ENCODE results near the gene PODNL1. TPM values are rescaled to one million over a fixed set of nuclear protein-coding genes. Genes with fewer than 3 reads are reported as not detected.
"Not testable (repeated sequence)": the region's sequence is repeated elsewhere in the genome, so short reads cannot be mapped to it uniquely, and the experiment has no call there.

PODNL1 gene
- total RNA-seq, 1 donor from 2014 or later: not detected

GRCh38 chr19:13972368-13973155, 34.3 kb upstream of the PODNL1 start:
- Mint-ChIP-seq H3K36me3 (ENCODE audit: insufficient read depth) (peaks cover 15% of the 10 kb centered on the region), H3K9me3 (ENCODE audit: low read depth) (no peaks in the 10 kb centered on the region), H3K27ac (no peak overlapping the region), H3K4me3 (ENCODE audit: low read depth) (no peak overlapping the region), H3K4me1 (ENCODE audit: low read depth) (peaks cover 2% of the 10 kb centered on the region), H3K27me3 (no peaks in the 10 kb centered on the region)
- TF ChIP-seq CTCF (IDR thresholded peaks at IDR 0.05; ENCODE audit: unreplicated experiment): no peak
- DNase-seq (ENCODE audit: low spot score, unreplicated experiment): no peak

DNA sequence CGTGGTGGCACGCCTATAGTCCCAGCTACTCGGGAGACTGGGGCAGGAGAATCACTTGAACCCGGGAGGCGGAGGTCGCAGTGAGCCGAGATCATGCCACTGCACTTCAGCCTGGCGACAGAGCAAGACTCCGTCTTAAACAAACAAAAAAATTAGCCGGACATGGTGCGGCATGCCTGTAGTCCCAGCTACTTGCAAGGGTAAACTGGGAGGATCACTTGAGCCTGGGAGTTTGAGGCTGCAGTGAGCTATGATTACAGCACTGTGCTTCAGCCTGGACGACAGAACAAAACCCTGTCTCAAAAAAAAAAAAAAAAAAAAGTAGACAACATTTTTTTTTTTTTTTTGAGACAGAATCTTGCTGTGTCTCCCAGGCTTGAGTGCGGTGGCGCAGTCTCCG, 33.7 kb upstream of the PODNL1 start:
- H3K27ac Mint-ChIP-seq; H3K4me1 Mint-ChIP-seq (ENCODE audit: low read depth); H3K9me3 Mint-ChIP-seq (ENCODE audit: low read depth); H3K27me3 Mint-ChIP-seq; DNase-seq (ENCODE audit: low spot score, unreplicated experiment); H3K4me3 Mint-ChIP-seq (ENCODE audit: low read depth): not testable (repeated sequence)
- H3K36me3 Mint-ChIP-seq (ENCODE audit: insufficient read depth): peaks cover 15% of the 10 kb centered on the region

DNA sequence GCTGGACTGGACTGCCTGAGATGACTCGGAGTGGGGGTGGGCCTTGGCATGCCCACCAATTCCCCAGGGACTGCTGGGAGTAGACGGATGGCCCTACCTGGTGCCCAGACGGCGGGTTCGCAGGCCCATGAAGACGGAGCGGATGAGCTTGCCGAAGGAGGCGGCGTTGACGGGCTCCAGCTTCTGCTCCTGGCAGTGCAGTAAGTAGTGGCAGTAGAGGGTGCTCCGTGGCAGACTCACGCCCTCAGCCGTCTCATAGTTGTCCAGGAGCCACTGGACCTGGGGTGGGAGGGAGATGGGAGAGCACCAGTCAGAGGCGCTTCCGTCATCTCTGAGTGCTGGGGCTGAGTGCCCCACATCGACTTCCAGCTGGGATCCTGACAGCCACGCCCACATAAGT, 31.7 kb upstream of the PODNL1 start:
- Mint-ChIP-seq H3K9me3 (ENCODE audit: low read depth) (no peaks in the 10 kb centered on the region), H3K4me3 (ENCODE audit: low read depth) (no peak overlapping the region), H3K27ac (no peak overlapping the region), H3K4me1 (ENCODE audit: low read depth) (peaks cover 2% of the 10 kb centered on the region), H3K27me3 (peaks cover under 1% of the 10 kb centered on the region), H3K36me3 (ENCODE audit: insufficient read depth) (peaks cover 16% of the 10 kb centered on the region)
- DNase-seq (ENCODE audit: low spot score, unreplicated experiment): no peak
- no peak for TF ChIP-seq CTCF (IDR thresholded peaks at IDR 0.05; ENCODE audit: unreplicated experiment)

DNA sequence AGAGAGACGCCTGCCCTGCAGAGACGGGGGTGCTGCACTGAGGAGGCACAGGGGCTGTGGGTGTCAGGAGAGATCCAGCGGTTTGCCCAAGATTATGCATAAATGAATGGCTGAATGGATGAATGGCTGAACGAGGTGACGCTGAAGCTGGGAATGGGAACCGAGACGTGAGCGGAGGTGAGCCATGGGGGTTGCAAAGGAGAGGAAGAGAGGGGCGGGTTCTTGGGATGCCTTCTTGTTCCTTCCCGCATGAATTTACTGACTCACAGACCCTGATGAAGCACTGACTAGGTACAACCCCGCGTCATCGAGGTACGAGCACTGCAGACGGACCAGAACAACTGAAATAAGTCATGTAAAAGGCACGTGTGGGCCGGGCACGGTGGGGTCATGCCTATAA, 30.8 kb upstream of the PODNL1 start:
- no peaks in the 10 kb centered on the region for H3K4me1 Mint-ChIP-seq (ENCODE audit: low read depth)
- TF ChIP-seq CTCF (IDR thresholded peaks at IDR 0.05; ENCODE audit: unreplicated experiment): no peak
- no peak overlapping the region for H3K27ac Mint-ChIP-seq
- H3K9me3 Mint-ChIP-seq (ENCODE audit: low read depth): no peaks in the 10 kb centered on the region
- H3K4me3 Mint-ChIP-seq (ENCODE audit: low read depth): no peak overlapping the region
- H3K36me3 Mint-ChIP-seq (ENCODE audit: insufficient read depth): peaks cover 18% of the 10 kb centered on the region
- peaks cover 3% of the 10 kb centered on the region for H3K27me3 Mint-ChIP-seq
- DNase-seq (ENCODE audit: low spot score, unreplicated experiment): no peak

DNA sequence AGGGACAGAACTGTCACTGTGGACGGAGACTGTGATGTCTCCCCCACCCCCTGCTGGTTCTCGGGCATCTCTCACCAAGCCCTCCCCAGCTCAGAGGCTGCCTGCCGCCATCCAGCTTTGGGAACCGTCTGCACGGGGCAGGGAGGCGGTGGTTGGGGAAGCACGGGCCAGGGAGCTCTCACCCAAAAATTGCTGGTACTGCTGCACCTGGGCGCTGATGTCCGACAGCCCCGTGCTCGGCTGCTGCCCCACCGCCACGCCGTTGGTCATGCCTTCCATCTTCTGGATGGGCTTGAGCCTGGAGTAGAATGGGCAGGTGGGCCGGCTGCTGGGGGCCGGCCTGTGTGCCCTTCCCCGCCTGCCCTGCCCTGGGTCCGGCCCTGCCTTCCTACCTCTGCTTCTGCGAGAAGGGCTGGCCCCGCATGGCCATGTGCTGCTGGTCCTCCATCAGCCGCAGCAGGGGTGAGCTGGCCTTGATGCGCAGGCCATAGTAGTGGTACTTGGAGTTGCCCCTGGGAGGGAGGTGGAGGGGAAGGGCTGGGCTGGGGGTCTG, 30.2 kb upstream of the PODNL1 start:
- H3K27me3 Mint-ChIP-seq: peaks cover 3% of the 10 kb centered on the region
- H3K4me3 Mint-ChIP-seq (ENCODE audit: low read depth): no peak overlapping the region
- no peak for TF ChIP-seq CTCF (IDR thresholded peaks at IDR 0.05; ENCODE audit: unreplicated experiment)
- H3K36me3 Mint-ChIP-seq (ENCODE audit: insufficient read depth): peaks cover 18% of the 10 kb centered on the region
- H3K27ac Mint-ChIP-seq: no peak overlapping the region
- H3K9me3 Mint-ChIP-seq (ENCODE audit: low read depth): no peaks in the 10 kb centered on the region
- no peaks in the 10 kb centered on the region for H3K4me1 Mint-ChIP-seq (ENCODE audit: low read depth)
- DNase-seq (ENCODE audit: low spot score, unreplicated experiment): no peak

DNA sequence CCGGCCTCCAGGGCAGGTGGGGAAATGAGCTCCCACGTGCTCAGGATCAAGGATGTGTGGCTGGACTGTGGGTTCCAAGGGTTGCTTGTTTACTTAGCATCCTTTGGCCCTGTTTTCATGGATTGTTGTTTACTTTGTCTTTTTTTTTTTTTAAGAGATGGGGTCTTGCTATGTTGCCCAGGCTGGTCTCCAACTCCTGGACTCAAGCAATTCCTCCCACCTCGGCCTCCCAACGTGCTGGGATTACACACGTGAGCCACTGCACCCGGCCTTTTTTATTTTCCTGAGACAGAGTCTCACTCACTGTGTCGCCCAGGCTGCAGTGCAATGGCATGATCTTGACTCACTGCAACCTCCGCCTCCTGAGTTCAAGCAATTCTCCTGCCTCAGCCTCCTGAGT, 29.0 kb upstream of the PODNL1 start:
- not testable (repeated sequence) for H3K4me1 Mint-ChIP-seq (ENCODE audit: low read depth); DNase-seq (ENCODE audit: low spot score, unreplicated experiment); H3K27me3 Mint-ChIP-seq; H3K4me3 Mint-ChIP-seq (ENCODE audit: low read depth); H3K27ac Mint-ChIP-seq; H3K9me3 Mint-ChIP-seq (ENCODE audit: low read depth)
- H3K36me3 Mint-ChIP-seq (ENCODE audit: insufficient read depth): peaks cover 16% of the 10 kb centered on the region
